ENCODE data around the gene CDYL2. TPM values are rescaled to one million over a fixed set of nuclear protein-coding genes. Genes with fewer than 3 reads are reported as not detected.

Gene CDYL2
- total RNA-seq, 1 experiment from 2014 or later = 7.1 TPM

GRCh38 chr16:80670170-80670865 lies 134.1 kb downstream of the CDYL2 start:
- H3K4me3 Mint-ChIP-seq (ENCODE audit: unreplicated experiment) = no peak overlapping the region
- TF ChIP-seq CTCF (IDR thresholded peaks at IDR 0.05; ENCODE audit: unreplicated experiment) = no peak
- ChIA-PET POLR2A (no interaction called here), CTCF (no interaction called here)
- DNase-seq (ENCODE audit: unreplicated experiment) = no peak
- no peaks in the 10 kb centered on the region for H3K36me3 Mint-ChIP-seq (ENCODE audit: insufficient read depth, unreplicated experiment)
- intact Hi-C loops (cut with micrococcal nuclease) = no loop called here
- H3K4me1 Mint-ChIP-seq (ENCODE audit: insufficient read depth, unreplicated experiment) = peaks cover 2% of the 10 kb centered on the region
- no peak overlapping the region for H3K27ac Mint-ChIP-seq (ENCODE audit: low read depth, unreplicated experiment)
- H3K27me3 Mint-ChIP-seq (ENCODE audit: insufficient read depth, unreplicated experiment) = no peaks in the 10 kb centered on the region
- peaks cover 2% of the 10 kb centered on the region for H3K9me3 Mint-ChIP-seq (ENCODE audit: unreplicated experiment)
- no TSS peak for BruUV-seq (replicated peaks)

GRCh38 chr16:80669673-80670072 lies 134.7 kb downstream of the CDYL2 start:
- Mint-ChIP-seq H3K27ac (ENCODE audit: low read depth, unreplicated experiment) (no peak overlapping the region), H3K4me1 (ENCODE audit: insufficient read depth, unreplicated experiment) (peaks cover 7% of the 10 kb centered on the region), H3K4me3 (ENCODE audit: unreplicated experiment) (no peak overlapping the region), H3K27me3 (ENCODE audit: insufficient read depth, unreplicated experiment) (no peaks in the 10 kb centered on the region), H3K9me3 (ENCODE audit: unreplicated experiment) (peaks cover 5% of the 10 kb centered on the region), H3K36me3 (ENCODE audit: insufficient read depth, unreplicated experiment) (no peaks in the 10 kb centered on the region)
- CTCF ChIA-PET = no interaction called here
- no TSS peak for BruUV-seq (replicated peaks)
- no peak for DNase-seq (ENCODE audit: unreplicated experiment)
- POLR2A ChIA-PET = no interaction called here
- intact Hi-C loops (cut with micrococcal nuclease) = no loop called here
- TF ChIP-seq CTCF (IDR thresholded peaks at IDR 0.05; ENCODE audit: unreplicated experiment) = no peak

GRCh38 chr16:80667925-80668324 lies 136.5 kb downstream of the CDYL2 start:
- BruUV-seq (replicated peaks) = no TSS peak
- peaks cover 7% of the 10 kb centered on the region for H3K4me1 Mint-ChIP-seq (ENCODE audit: insufficient read depth, unreplicated experiment)
- no peak for DNase-seq (ENCODE audit: unreplicated experiment)
- no peak overlapping the region for H3K4me3 Mint-ChIP-seq (ENCODE audit: unreplicated experiment)
- no peak for TF ChIP-seq CTCF (IDR thresholded peaks at IDR 0.05; ENCODE audit: unreplicated experiment)
- intact Hi-C loops (cut with micrococcal nuclease) = no loop called here
- ChIA-PET CTCF (no interaction called here), POLR2A (no interaction called here)
- no peak overlapping the region for H3K27ac Mint-ChIP-seq (ENCODE audit: low read depth, unreplicated experiment)
- H3K27me3 Mint-ChIP-seq (ENCODE audit: insufficient read depth, unreplicated experiment) = no peaks in the 10 kb centered on the region
- H3K9me3 Mint-ChIP-seq (ENCODE audit: unreplicated experiment) = peaks cover 5% of the 10 kb centered on the region
- no peaks in the 10 kb centered on the region for H3K36me3 Mint-ChIP-seq (ENCODE audit: insufficient read depth, unreplicated experiment)

- Mint-ChIP-seq H3K36me3 (ENCODE audit: insufficient read depth, unreplicated experiment) (no peaks in the 10 kb centered on the region), H3K4me3 (ENCODE audit: unreplicated experiment) (no peak overlapping the region), H3K4me1 (ENCODE audit: insufficient read depth, unreplicated experiment) (peaks cover 7% of the 10 kb centered on the region), H3K27me3 (ENCODE audit: insufficient read depth, unreplicated experiment) (no peaks in the 10 kb centered on the region), H3K27ac (ENCODE audit: low read depth, unreplicated experiment) (no peak overlapping the region), H3K9me3 (ENCODE audit: unreplicated experiment) (peaks cover 5% of the 10 kb centered on the region)
- intact Hi-C loops (cut with micrococcal nuclease) = no loop called here
- no peak for DNase-seq (ENCODE audit: unreplicated experiment)
- ChIA-PET POLR2A (no interaction called here), CTCF (no interaction called here)
- TF ChIP-seq CTCF (IDR thresholded peaks at IDR 0.05; ENCODE audit: unreplicated experiment) = no peak
- BruUV-seq (replicated peaks) = no TSS peak
These were observed 137.2 kb downstream of the CDYL2 start for GRCh38 chr16:80667251-80667560.

All from MCF 10A (cell line).